SK-N-SH (cell line): Measurements from ENCODE around the gene DNAH5.

Experiments
- CHD2 ChIP-seq: fragments of 150-350 bp; IDR thresholded peaks from 2 replicates; pipeline ENCODE4 v1.6.1; 2018; ENCODE audit warnings: low read length; ENCODE audit not compliant: partially characterized antibody
- CTCF ChIP-seq: fragments of 200-600 bp; sonication (generic); IDR thresholded peaks from 2 replicates; pipeline ENCODE4 v1.6.1; 2017; ENCODE audit warnings: antibody characterized with exemption, mild to moderate bottlenecking, moderate library complexity
- FOXM1 ChIP-seq: IDR thresholded peaks from 2 replicates; pipeline ENCODE4 v1.4.0; 2012; ENCODE audit warnings: low read depth, mild to moderate bottlenecking
- MEF2A ChIP-seq: IDR thresholded peaks from 2 replicates; pipeline ENCODE4 v1.4.0; 2012; ENCODE audit warnings: low read depth, borderline replicate concordance
- MXI1 ChIP-seq: IDR thresholded peaks from 2 replicates; pipeline ENCODE4 v1.6.1; 2012; ENCODE audit warnings: mild to moderate bottlenecking, low read depth, low read length, improper control_type of control experiment
- POLR2AphosphoS5 ChIP-seq: IDR thresholded peaks from 2 replicates; pipeline ENCODE4 v1.6.1; 2012; ENCODE audit warnings: low read depth, low read length
- RAD21 ChIP-seq: IDR thresholded peaks from 2 replicates; pipeline ENCODE4 v1.6.1; 2012; ENCODE audit warnings: mild to moderate bottlenecking, low read length
- REST ChIP-seq: IDR thresholded peaks from 2 replicates; pipeline ENCODE4 v1.6.1; 2012; ENCODE audit warnings: mild to moderate bottlenecking, low read depth, low read length, moderate library complexity
- SIN3A ChIP-seq: IDR thresholded peaks from 2 replicates; pipeline ENCODE4 v1.6.1; 2012; ENCODE audit warnings: low read depth, mild to moderate bottlenecking, low read length, moderate library complexity, borderline replicate concordance
- TAF1 ChIP-seq: IDR thresholded peaks from 2 replicates; pipeline ENCODE4 v1.6.1; 2012; ENCODE audit warnings: low read depth, mild to moderate bottlenecking, low read length, moderate library complexity, borderline replicate concordance
- USF2 ChIP-seq: fragments of 150-350 bp; IDR thresholded peaks from 2 replicates; pipeline ENCODE4 v1.6.1; 2017; ENCODE audit warnings: antibody characterized with exemption, low read length, low read depth, borderline replicate concordance

GRCh38 chr5:13944560-13945199 is at the start of gene DNAH5:
- no peak for TF ChIP-seq RAD21
- no peak for TF ChIP-seq SIN3A
- TF ChIP-seq CTCF: no peak
- TF ChIP-seq POLR2AphosphoS5: no peak
- TF ChIP-seq MEF2A: no peak
- TF ChIP-seq CHD2: no peak
- no peak for TF ChIP-seq REST
- TF ChIP-seq USF2: no peak
- no peak for TF ChIP-seq MXI1
- no peak for TF ChIP-seq FOXM1
- no peak for TF ChIP-seq TAF1
